ENCODE data around the gene ANKRD17. TPM values are rescaled to one million over a fixed set of nuclear protein-coding genes. Genes with fewer than 3 reads are reported as not detected.
A peak's percentile ranks its signal among the peaks of the same experiment; 100 is the strongest.

Gene ANKRD17
- total RNA-seq (2011; cell fraction: chromatin; rRNA removed; ENCODE audit: low replicate concordance) = 75.2 and 214 TPM in 2 replicates
- total RNA-seq (2011; cell fraction: nucleolus; rRNA removed) = 40.7 and 57.2 TPM in 2 replicates
- 73.1 and 77.5 TPM in 2 replicates for total RNA-seq (2011; cell fraction: nucleoplasm; rRNA removed)
- total RNA-seq (2014; rRNA removed) (40.0 and 42.2 TPM in 2 replicates), total RNA-seq (2014; rRNA removed; fragmentation: Illumina TruSeq; extraction: Trizol) (52.2 and 59.0 TPM in 2 replicates), total RNA-seq (2015; rRNA removed; fragmentation: Illumina TruSeq; extraction: Trizol) (53.8 and 55.5 TPM in 2 replicates), total RNA-seq (2021) (67.4 and 73.2 TPM in 2 replicates), polyA plus RNA-seq (2011; rRNA removed) (86.9 and 89.3 TPM in 2 replicates), polyA plus RNA-seq (2014; fragmentation: Illumina TruSeq; extraction: Trizol) (55.0 and 58.9 TPM in 2 replicates), polyA plus RNA-seq (2014; fragmentation: Nextera tagmentation; extraction: Ambion mirVana) (10 to 100 TPM; 25.5 to 26.9 TPM), polyA plus RNA-seq (2014; rRNA removed) (34.4 and 37.8 TPM in 2 replicates), polyA minus RNA-seq (2011; rRNA and poly(A)+ RNA removed) (220 and 227 TPM in 2 replicates), Bru-seq, nascent RNA (percentile 95 among the genes with signal in this experiment), BruChase-seq, experiment 1, labeled RNA remaining after a 2-hour chase (percentile 97 among the genes with signal in this experiment), BruChase-seq, experiment 2, labeled RNA remaining after a 6-hour chase (percentile 96 among the genes with signal in this experiment)
- 46.3 and 63.7 TPM in 2 replicates for polyA plus RNA-seq (2011; cell fraction: cytosol; rRNA removed)
- 73.9 and 82.8 TPM in 2 replicates for polyA plus RNA-seq (2011; cell fraction: nucleus; rRNA removed)
- polyA plus RNA-seq (2012) = 26.2 and 39.0 TPM in 2 replicates
- polyA minus RNA-seq (2011; cell fraction: cytosol; rRNA and poly(A)+ RNA removed) = 81.2 and 104 TPM in 2 replicates
- polyA minus RNA-seq (2011; cell fraction: nucleus; rRNA and poly(A)+ RNA removed) = 58.8 and 101 TPM in 2 replicates
- long read RNA-seq, experiment 1, partial matches to known transcripts = 223 of 332 reads
- long read RNA-seq, experiment 1, other reads (novel, unspliced or antisense) = 109 of 332 reads
- long read RNA-seq, experiment 2, partial matches to known transcripts = 7 of 43 reads
- long read RNA-seq, experiment 2, other reads (novel, unspliced or antisense) = 36 of 43 reads
- long read RNA-seq, experiment 3, partial matches to known transcripts = 22 of 29 reads
- long read RNA-seq, experiment 3, other reads (novel, unspliced or antisense) = 7 of 29 reads

GRCh38 chr4:73258686-73259570 is at the start of gene ANKRD17:
TSS of gene ANKRD17 (minus strand) at chr4:73258798. CDS start at chr4:73258668, 130 bp downstream.
- Histone ChIP-seq H3K4me1 (replicated peaks in 1 of 2; ENCODE audit: control insufficient read depth in 2 of 2, insufficient read depth in 2 of 2, low read length in 2 of 2) (no peaks in the 10 kb centered on the region), H2AFZ (ENCODE audit: low read depth, low read length) (peak within 1 kb of the TSS; percentile 96), H3K36me3 (ENCODE audit: control insufficient read depth, insufficient read depth, low read length) (peaks cover 31% of the 10 kb centered on the region; the same call in 2 of the 3 replicates), H4K20me1 (replicated peaks; ENCODE audit: control insufficient read depth, insufficient read depth, low read length) (peaks cover 13% of the 10 kb centered on the region; the same call in 1 of the 2 replicates), H3K4me2 (ENCODE audit: insufficient read depth, low read length) (peak within 1 kb of the TSS; percentile 100), H3K9me1 (ENCODE audit: control insufficient read depth, insufficient read depth, low read length) (no peaks in the 10 kb centered on the region), H3K9me3 (replicated peaks; ENCODE audit: control insufficient read depth, insufficient read depth, low read depth, low read length) (no peaks in the 10 kb centered on the region), H3K27me3 (ENCODE audit: control insufficient read depth in 2 of 2, insufficient read depth in 2 of 2, low read length in 2 of 2) (no peaks in the 10 kb centered on the region), H3K79me2 (ENCODE audit: control insufficient read depth, insufficient read depth, low read length) (peaks cover 72% of the 10 kb centered on the region), H3K27ac (ENCODE audit: extremely low read depth, low read depth, low read length) (peak within 1 kb of the TSS; percentile 97), H3K9ac (ENCODE audit: insufficient read depth in 1 of 2, low read depth in 2 of 2, low read length in 2 of 2) (peak within 1 kb of the TSS; percentile 98), H3K4me3 (peak within 1 kb of the TSS; percentile 97)
- ATAC-seq = peak; percentile 82
- in situ Hi-C loops (cut with MboI) (no loop called here), intact Hi-C loops (cut with micrococcal nuclease) (loop anchor here (2.0 to 10.0 kb wide), 7 partner anchors 37 to 934 kb away; partner anchors contain the start of gene COX18)
- BruUV-seq (replicated peaks) = no TSS peak
- FAIRE-seq = peak; percentile 82
- CTCF ChIA-PET (ENCODE audit: low intra/inter-chr PET ratio) = no interaction called here
- 0% methylated on average over 32 of the region's 80 CpGs for WGBS (ENCODE audit: insufficient coverage, low coverage, missing lambda C conversion rate)
- DNase-seq (ENCODE audit: extremely low read depth in 1 of 4, low spot score in 3 of 4) = peak; percentile 76 to 94 (median 84)
- POLR2A ChIA-PET = interaction anchor here (0.6 to 2.3 kb wide), 9 partner anchors 9 to 285 kb away, joined by 3 to 9 read pairs (median 4); partner anchors contain the start of gene COX18
- no peak for TF ChIP-seq MXD1 (CRISPR knock-in tag; IDR thresholded peaks at IDR 0.05; ENCODE audit: borderline replicate concordance, poor library complexity, severe bottlenecking)
- no peak for TF ChIP-seq SMAD2 (IDR thresholded peaks at IDR 0.05; ENCODE audit: low read depth, low read length)
- no peak; a peak in 1 of 4 replicates for TF ChIP-seq HDAC1 (IDR thresholded peaks at IDR 0.05)
- no peak for TF ChIP-seq DDX20 (tag; IDR thresholded peaks at IDR 0.05; ENCODE audit: low read depth)
- TF ChIP-seq ILK (tag; IDR thresholded peaks at IDR 0.05; ENCODE audit: borderline replicate concordance, low read depth) = no peak
- peak; percentile 51; the same call in 1 of the 2 replicates for TF ChIP-seq GMEB1 (CRISPR knock-in tag; IDR thresholded peaks at IDR 0.05)
- no peak for TF ChIP-seq SMARCA5 (IDR thresholded peaks at IDR 0.05)
- no peak for TF ChIP-seq TEAD2 (tag; IDR thresholded peaks at IDR 0.05)
- no peak for TF ChIP-seq DEAF1 (CRISPR knock-in tag; IDR thresholded peaks at IDR 0.05)
- TF ChIP-seq KLF10 (CRISPR knock-in tag; IDR thresholded peaks at IDR 0.05) = no peak
